Measurements from ENCODE around the gene THEMIS.

GRCh38 chr6:127768223-127768622 lies 132.6 kb downstream of the THEMIS start:
- TF ChIP-seq POLR2A (IDR thresholded peaks at IDR 0.05; ENCODE audit: low read depth, low read length) = no peak
- TF ChIP-seq TAF1 (IDR thresholded peaks at IDR 0.05; ENCODE audit: low read depth, low read length) = no peak
- TF ChIP-seq SPI1 (IDR thresholded peaks at IDR 0.05; ENCODE audit: low read depth, low read length) = no peak
- TF ChIP-seq POLR2AphosphoS5 (IDR thresholded peaks at IDR 0.05; ENCODE audit: low read depth, low read length) = no peak

All from GM12891 (cell line).